OCI-M2 (cell line): ENCODE data around the gene PCDH9.

Experiments
- DNase-seq: peaks from one replicate; lab custom pipeline; 2025; ENCODE audit not compliant: unreplicated experiment; lab: John Stamatoyannopoulos, UW

The PCDH9 gene

DNA sequence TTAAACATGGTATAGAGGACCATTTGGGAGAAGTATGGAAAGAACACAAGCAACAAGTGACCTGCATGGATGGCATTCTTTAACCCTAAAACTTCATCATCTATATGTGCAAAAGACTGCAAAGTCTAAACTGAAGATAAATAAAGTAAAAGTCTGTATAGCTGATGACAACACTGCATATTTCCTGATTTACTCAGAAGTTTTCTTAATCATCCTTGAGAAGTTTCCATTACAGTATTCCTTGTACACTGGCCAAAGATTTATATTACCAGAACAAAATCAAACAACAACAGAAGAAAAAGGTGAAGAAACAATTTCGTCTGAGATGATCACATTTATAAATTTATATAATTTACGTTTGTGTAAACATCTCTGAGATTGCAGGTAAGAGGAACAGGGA lies 805.7 kb downstream of the PCDH9 start:
- DNase-seq: no peak

DNA sequence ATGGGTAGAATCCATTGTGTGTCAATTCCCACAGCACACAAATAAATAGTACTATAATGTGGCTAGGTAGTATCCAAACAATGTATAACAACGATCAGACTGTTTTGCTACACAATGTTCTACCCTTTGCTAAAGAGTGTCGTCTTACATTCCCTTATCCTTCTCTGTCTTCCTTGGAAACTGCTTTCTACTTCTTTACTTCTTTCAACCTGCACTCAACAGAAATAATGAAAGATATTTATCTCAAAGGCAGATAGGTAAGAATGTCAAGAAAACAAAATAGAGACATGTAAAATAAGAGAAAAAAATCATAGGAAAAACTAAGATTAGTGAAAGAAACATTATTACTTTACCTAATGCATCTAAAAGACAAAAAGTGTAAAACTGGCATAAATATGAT lies 814.7 kb downstream of the PCDH9 start:
- DNase-seq: no peak

DNA sequence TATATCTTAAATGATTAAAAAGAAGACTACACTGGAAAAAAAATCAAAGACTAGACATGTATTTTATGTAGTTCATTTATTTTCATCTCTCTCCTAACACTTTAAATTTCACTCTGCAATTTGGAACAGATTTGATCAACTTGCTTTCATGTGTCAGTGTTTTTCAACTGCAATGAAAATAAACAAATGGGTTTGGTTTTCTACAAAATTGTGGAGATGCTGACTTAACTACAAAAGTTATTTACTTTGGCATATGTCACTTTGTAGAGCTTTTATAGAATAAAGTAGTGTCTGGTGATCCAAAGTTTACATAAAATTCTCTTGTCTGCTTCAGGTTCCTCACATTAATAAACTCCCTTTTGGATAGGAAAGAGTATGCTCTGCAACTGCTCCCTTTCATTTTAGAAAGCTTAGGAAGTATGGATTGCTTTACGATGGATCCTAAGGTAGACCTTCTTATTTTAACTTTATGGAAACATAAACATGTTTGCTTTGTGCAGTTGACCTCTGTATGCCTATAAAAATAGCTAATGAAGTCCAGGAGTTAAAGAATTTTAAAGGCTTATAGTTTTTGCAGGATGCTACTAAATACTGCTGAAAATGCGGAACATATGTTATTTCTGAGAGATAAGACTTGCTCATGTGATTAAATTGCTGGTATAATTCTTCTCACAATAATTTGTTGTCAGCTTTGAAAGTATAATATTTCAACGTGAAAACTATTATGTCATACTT lies 815.9 kb downstream of the PCDH9 start:
- DNase-seq: no peak

DNA sequence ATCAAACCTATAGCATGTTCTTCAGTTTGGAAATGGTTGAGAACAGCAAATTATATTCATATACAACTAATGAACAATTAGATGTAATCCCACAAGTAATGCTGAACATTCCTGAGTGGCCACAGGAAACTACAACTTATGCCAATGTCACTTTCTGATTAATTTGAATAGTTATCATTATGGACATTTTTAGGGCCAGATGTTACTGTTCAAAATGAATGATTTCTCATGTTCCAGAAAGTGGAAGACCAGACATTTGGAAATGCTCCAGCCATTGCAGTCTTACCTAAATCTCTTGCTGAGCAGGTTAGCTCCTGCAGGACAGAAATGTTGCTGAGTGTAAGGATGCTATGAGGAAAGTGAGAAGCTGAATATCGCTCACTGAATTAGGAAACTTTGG lies 819.8 kb downstream of the PCDH9 start:
- DNase-seq: no peak

DNA sequence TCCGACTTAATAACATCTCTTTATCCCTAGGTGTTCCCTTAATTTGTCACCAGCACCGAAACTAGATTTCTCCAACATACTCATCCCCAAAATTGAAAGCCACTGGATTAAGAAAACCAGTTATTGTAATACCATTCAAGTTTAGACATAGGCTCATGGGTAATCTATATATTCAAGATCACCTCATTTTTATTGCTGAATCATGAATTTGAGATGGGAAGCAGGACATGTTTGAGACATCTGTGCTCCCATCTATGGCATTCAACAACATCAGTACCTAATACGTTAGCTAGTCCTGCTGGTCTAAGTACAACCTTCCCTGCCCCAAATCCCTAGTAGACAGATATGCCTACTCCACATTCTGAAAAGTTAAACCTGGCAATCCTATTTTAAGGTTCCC lies 820.6 kb downstream of the PCDH9 start:
- DNase-seq: no peak

DNA sequence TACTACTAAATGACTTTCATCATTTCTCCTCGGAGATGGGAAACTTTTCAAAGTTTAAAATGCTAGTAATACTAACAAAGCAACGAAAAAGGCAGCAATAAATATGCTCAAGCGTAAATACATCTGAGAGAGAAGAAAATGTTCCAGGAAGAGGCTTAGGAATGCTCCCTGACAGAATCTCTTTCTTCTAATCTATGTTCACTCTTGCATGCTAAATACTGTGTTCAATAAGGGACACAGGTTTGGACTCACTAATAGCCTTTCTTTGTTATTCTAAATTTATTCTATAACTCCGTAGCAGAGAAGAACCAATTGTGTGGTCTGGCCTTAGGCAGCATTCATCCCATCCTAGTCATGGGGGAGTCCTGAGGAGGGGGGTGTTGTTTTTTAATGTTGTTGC lies 823.0 kb downstream of the PCDH9 start:
- no peak for DNase-seq

DNA sequence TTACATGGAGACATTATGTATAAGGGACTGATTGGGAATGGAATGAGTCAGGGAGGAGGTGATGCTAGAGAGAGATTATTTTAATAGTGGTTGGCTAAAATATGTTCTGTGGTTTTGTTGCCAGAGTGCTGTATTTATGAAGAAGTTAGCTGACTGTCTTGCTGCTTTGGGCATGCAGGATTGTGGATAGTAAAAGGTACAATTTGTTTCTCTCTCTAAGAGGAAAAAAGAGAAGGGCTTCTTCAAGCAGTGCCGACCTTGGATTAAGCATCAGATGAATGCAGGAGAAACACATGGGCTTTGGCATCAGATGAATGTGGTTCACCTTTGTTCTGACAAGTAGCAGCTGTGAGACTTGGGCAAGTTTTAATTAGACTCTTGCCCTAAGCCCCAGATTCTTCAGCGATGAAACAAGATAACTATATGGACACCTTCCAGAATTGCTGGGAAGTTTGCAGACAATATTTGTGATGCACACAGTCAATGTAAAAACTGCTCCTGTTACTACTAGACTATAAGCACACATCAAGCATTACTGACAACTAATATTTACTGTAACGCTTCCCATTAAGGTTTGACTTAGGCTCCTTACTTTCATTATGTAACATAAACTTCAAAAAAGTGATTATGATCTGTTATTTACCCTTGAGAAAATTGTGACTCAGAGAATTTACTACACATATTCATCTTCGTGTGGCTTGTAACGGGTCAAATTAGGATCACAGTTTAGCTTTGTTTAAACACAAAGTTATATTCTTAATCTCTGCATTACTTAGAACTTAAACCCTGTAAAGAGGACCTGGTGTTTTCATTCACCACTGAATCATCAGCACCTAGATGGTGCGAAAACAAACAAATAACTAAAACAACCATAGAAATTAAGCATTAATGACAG lies 824.0 kb downstream of the PCDH9 start:
- DNase-seq: no peak

DNA sequence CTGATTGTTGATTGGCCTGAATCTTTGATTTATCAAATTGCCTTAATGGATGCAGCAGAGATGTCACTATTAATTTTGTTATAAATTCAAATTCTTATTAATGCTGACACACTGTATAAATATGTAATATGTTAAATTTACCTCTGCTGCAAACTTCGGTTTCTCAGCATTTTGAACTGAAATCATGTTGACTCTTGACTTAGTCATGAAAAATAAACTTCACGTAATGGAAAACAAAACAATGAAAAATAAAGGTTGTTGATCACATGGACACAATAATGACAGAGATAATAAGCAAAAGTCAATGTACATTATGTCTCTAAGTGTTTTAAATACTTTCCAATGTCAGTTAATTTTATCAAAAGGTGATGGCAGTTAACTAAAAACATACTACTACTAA lies 827.6 kb downstream of the PCDH9 start:
- no peak for DNase-seq

DNA sequence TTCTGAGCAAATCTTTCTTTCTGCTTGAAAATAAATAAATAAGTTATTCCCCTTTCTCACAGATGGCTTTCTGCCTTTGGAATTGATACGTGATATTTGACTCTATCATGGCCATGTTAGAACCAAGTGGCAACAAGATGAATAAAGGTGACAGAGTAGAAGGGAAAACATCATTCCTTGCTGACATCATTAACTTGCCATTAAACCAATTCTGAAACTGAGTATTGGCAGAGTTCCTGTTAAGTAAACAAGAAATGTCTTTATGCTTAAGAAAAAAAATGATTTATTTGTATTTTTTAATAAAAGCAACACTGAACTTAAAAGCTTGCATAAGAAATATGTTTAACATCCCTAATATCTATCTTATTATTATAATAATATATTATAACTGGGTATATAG lies 828.1 kb downstream of the PCDH9 start:
- no peak for DNase-seq

DNA sequence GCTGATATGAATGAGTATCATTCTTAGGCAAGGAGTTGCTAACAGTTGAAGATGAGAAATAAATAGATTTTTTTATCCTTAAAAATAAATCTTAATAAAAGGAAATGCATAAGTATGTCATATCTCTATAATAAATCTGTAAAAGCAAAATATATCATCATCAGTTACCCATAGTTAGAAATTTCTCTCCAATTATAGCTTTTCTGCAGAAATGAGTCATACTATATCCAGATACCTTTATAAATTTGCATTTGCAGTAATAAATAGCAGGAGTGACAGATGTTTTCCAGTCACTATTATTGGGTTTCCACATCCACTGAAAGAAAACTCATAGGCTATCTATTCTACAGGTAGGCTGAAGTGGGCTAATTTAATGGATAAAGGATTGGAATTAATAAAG lies 829.8 kb downstream of the PCDH9 start:
- no peak for DNase-seq

DNA sequence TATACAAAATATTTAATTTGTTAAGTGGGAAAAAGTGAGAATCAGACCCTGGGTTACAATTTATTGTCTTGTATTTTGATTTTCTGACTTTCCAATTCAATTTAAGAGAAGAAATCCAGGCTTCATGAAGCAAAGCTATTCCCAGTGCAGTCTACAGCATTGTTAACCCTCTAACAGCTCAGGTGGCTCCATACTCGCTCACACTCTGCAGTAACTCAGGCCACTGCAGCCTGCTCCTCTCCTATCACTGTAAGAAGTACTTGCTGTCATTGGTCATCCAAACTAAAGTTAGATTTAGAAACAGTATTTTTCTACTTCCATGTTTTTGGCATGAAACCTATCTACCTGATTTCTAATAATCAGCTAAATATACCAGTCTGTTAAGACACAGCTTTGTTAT lies 830.3 kb downstream of the PCDH9 start:
- DNase-seq: no peak

DNA sequence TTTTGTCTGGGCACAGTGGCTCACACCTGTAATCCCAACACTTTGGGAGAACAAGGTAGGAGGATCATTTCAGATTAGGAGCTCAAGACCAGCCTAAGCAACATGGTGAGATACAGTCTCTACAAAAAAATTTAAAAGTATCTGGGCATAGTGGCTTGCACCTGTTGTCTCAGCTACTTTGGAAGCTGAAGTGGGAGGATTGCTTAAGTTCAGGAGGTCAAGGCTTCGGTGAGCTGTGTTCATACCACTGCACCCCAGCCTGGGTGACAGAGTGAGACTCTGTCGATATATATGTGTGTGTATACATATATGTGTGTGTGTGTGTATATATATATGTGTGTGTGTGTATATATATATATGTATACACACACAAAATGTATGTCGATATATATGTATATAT lies 833.0 kb downstream of the PCDH9 start:
- no peak for DNase-seq

DNA sequence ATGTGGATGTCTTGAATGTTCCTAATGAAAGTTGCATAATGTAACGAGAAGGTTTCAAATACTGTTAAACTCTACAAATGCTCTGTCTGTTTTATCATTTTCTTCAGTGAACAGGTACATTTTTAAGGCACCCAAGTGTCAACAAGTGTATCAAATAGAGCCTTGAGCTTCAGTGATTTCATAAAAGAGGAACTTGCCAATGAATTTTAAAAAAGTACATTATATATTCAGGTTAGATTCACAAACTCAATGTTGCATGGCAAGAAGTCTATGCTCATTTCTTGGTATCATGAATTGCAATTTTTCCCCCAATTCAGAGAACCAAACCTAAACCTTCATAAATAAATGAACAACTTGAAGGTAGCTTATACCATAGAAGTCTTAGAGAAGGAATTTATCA lies 838.8 kb downstream of the PCDH9 start:
- DNase-seq: no peak

DNA sequence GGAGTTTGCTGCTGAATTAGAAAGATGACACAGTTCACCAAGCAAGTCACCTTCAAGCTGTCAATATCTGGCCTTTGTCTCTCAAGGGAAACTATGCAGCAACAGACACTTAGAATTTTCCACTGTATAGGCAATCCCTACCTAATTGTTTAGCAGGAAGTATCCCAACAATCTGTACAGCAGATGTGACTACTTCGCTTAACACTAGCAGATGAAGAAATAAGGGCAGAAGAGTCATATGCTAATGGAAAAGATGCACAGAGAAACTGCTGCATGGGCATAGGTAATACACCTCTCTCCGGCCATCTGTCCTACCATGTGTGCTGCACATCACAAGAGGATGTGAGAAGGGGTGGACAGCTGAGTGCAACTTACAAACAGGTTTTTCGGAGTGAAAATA lies 851.2 kb downstream of the PCDH9 start:
- DNase-seq: no peak

DNA sequence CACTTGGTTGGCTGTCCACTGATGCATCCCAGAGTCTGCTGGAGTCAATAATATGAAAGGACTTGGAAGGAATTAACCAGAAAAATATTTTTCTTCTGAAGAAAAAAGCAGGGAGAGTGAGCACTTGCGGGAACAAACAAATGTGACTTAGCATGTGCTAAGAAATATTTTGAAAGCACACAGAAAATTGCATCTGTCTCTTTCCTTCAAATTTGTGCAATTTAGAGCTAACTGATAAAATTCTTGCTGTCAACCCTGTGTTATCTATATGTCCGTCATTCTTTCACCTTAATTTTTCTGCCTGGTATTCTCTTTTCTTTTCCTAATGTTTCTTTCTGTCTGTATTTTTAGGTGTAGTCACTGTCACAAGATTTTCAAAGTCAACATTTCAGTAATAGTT lies 852.6 kb downstream of the PCDH9 start:
- no peak for DNase-seq

DNA sequence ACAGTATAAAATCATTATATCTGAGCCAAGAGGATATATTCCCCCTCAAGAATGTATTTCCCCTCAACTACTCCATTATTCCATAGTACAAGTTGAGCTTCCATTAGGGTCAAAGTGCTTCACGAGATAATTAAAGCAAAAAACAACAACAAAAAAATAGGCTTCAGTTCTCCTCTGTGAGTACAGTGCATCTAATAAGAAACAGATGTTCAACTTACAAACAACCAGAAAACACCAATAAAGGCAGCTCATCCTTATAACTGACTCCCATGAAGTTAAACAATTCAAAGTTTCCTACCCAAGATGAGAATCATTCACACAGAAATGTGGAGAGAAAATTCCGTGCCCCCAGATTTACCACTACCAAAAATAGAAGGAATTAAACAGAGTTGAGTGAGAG lies 854.4 kb downstream of the PCDH9 start:
- no peak for DNase-seq

DNA sequence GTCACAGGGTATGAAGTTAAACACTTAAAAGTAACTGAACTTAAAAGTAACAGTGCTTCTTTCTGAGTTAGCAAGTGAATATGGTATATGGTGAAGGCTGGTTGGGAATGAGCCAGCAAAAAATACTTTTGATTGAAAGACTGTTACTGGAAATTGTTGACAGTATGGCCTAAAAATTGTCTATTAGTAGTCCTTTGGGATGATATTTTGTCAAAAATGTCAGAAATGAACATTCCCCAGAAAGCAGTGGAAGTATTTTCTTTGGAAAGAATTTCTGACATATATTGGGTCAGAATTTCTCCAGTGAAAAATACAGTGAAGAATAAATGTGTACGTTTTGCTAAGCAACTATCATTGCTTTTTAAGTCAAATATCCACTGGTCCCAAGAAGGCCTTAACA lies 860.5 kb downstream of the PCDH9 start:
- no peak for DNase-seq

DNA sequence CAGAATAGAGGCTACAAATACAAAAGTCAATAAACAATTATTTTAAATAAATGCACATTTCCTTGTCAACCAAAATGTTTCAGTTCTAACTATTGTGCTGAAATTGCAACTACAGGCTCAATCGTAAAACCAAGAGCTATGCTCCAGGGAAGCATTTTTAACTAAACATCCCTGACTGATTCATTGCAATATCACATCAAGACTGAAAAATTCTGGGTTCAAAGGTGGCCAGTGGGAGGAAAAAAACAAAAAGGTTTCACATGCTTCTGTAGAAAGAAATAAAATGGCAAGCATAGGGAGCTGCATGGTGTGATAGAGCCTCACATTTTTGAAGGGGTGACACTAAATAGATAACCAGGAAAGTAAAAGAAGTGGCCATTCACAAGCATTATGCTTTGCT lies 862.8 kb downstream of the PCDH9 start:
- DNase-seq: no peak

DNA sequence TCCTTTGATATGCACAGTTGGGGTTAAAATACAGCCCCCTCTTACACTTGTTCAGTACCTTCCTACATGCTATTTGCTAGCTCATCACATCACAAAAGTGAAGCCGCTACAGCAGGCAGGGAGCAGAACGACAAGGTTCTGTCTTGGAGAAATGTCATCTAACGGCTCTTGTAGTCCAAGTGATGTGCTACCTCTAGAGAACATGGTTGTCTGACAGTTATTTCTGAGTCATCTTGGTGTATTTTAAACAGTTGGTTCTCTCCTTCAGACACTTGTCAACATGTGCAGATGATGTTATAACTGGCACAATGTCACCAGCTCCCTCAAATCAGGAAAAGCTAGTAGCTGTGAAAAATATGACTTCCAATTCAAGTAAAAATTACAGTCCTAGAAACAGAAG lies 865.0 kb downstream of the PCDH9 start:
- DNase-seq: no peak

DNA sequence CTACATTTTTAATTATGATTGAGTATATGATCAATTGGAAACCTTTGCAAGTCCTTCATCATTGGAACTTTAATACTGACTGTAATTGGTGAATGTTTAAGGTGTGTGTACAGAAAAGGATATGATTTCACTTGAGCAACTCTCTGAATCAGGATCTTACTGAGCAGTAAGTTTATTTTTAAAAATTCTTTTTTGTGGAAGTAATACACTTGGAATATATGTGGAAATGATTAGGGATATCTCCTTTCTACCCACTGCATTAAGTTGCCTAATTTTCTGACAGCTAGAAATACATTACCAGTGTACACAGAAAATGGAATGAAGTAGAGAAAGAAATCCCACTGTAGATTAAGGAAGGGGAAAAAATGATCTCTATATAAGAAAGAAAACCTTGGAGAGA lies 865.8 kb downstream of the PCDH9 start:
- DNase-seq: no peak

DNA sequence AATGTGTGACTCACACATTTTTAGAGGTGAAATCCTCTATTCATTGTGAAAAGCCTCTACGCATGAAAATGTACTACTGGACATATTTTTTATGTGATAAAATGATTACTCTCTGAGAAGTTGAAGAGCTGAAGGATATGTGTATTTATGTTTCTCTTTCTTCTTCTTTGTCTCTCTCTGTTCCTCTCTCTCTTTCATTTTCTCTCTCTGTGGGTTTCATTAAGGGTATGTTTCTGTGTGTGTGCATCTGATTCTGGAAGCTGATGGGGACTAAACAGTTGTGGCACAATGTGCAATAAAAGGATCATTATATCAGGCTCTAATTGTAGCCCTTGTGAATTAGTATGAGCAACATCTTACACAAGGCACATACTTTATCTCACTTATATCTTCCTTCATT lies 867.7 kb downstream of the PCDH9 start:
- DNase-seq: no peak

DNA sequence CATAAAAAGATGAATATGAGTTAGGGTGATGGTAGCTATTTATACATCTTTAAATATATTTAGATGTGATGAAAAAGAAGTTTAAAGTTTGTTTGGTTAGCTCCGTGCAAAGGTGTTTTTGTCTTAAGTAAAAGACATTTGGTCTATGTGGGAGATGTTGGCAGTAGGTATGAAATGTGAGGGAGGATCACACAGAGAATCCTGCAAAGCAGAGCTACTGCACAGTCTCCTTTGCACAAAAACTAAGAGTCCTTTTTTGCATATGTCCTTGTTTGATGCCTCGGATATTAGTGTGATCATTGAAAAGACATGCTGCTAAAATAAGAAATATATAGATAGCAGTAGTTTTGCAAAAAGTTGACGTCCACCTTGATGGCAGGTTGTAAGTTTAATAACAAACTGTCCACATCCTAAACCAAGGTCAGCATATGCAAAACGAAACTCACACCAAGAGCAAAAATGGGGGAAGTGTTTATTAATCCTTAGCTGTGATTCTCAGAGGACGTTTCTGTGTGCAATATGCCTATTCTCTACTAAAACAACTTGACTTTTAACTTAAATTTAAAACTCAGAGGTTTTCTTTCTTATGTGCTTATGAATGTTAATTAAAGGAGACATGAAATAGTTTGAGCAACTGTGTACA lies 870.1 kb downstream of the PCDH9 start:
- no peak for DNase-seq
